ENCODE results near the gene DMRT1.

GRCh38 chr9:795869-796268 is 45.6 kb upstream of the DMRT1 start:
- TF ChIP-seq GATA2 (IDR thresholded peaks at IDR 0.05; ENCODE audit: low read depth, low read length), result no peak
- TF ChIP-seq GATA3 (IDR thresholded peaks at IDR 0.05; ENCODE audit: low read depth, low read length), result no peak

All from SH-SY5Y (cell line).